Neural progenitor cell (in vitro differentiated cells): ENCODE data around the gene BUB1B. TPM values are rescaled to one million over a fixed set of nuclear protein-coding genes. Genes with fewer than 3 reads are reported as not detected.

Experiments used
- DNase-seq: peaks from one replicate; pipeline ENCODE4 v3.0.0-alpha.2; 2016; ENCODE audit warnings: low spot score
- H2AFZ ChIP-seq: fragments of 200-600 bp; sonication (generic); replicated peaks from 2 replicates; pipeline ENCODE4 v1.6.1; 2016; ENCODE audit warnings: antibody characterized with exemption
- H3F3A ChIP-seq: fragments of 200-600 bp; sonication (generic); 2 replicates; pipeline ENCODE4 v1.6.1; 2016; ENCODE audit warnings: antibody characterized with exemption, low read depth
- H3K27ac ChIP-seq: fragments of 200-600 bp; sonication (generic); 2 replicates; pipeline ENCODE4 v1.5.1; 2016; ENCODE audit warnings: mild to moderate bottlenecking
- H3K27me3 ChIP-seq: fragments of 200-600 bp; sonication (generic); 2 replicates; pipeline ENCODE4 v1.6.1; 2016; ENCODE audit warnings: mild to moderate bottlenecking, moderate library complexity
- H3K36me3 ChIP-seq: fragments of 200-600 bp; sonication (generic); 2 replicates; pipeline ENCODE4 v1.5.1; 2016
- H3K4me1 ChIP-seq: fragments of 200-600 bp; sonication (generic); 2 replicates; pipeline ENCODE4 v1.6.1; 2016; ENCODE audit warnings: mixed run types
- H3K4me2 ChIP-seq: fragments of 200-600 bp; sonication (generic); 2 replicates; pipeline ENCODE4 v1.6.1; 2016
- H3K4me3 ChIP-seq: fragments of 200-600 bp; sonication (generic); 2 replicates; pipeline ENCODE4 v1.5.1; 2016
- H3K79me2 ChIP-seq: fragments of 200-600 bp; sonication (generic); 2 replicates; pipeline ENCODE4 v1.6.1; 2016; ENCODE audit warnings: low read depth
- H3K9ac ChIP-seq: fragments of 200-600 bp; sonication (generic); 2 replicates; pipeline ENCODE4 v1.6.1; 2016
- H3K9me3 ChIP-seq: fragments of 200-600 bp; sonication (generic); 2 replicates; pipeline ENCODE4 v1.5.1; 2016; ENCODE audit warnings: low read depth
- H4K20me1 ChIP-seq: fragments of 200-600 bp; sonication (generic); 2 replicates; pipeline ENCODE4 v1.6.1; 2016; ENCODE audit warnings: low read depth
- H3K27ac Mint-ChIP-seq: 3 replicates; pipeline ENCODE4 v1.8.0; 2021; ENCODE audit warnings: mixed read lengths
- H3K27me3 Mint-ChIP-seq: 2 replicates; pipeline ENCODE4 v1.8.0; 2022; ENCODE audit warnings: low read depth, mild to moderate bottlenecking, inconsistent platforms, moderate library complexity, mixed read lengths; ENCODE audit not compliant: insufficient read depth
- H3K36me3 Mint-ChIP-seq: 3 replicates; pipeline ENCODE4 v1.8.0; 2021; ENCODE audit warnings: mixed read lengths
- H3K4me1 Mint-ChIP-seq: 3 replicates; pipeline ENCODE4 v1.8.0; 2021; ENCODE audit warnings: mixed read lengths
- H3K4me3 Mint-ChIP-seq: 3 replicates; pipeline ENCODE4 v1.8.0; 2021; ENCODE audit warnings: mild to moderate bottlenecking, moderate library complexity, mixed read lengths
- H3K9me3 Mint-ChIP-seq: 3 replicates; pipeline ENCODE4 v1.8.0; 2020; ENCODE audit warnings: mixed read lengths
- CTCF ChIP-seq: fragments of 200-600 bp; sonication (generic); IDR thresholded peaks from 2 replicates; pipeline ENCODE4 v1.5.1; 2017; ENCODE audit warnings: antibody characterized with exemption, mild to moderate bottlenecking
- EZH2 ChIP-seq: fragments of 200-600 bp; sonication (generic); IDR thresholded peaks from 2 replicates; pipeline ENCODE4 v1.6.1; 2017; ENCODE audit warnings: antibody characterized with exemption, mild to moderate bottlenecking, moderate library complexity
- EZH2phosphoT487 ChIP-seq: fragments of 200-600 bp; sonication (generic); IDR thresholded peaks from 2 replicates; pipeline ENCODE4 v1.6.1; 2017; ENCODE audit warnings: antibody characterized with exemption
- total RNA-seq: library from RNA; depleted of rRNA; stranded (reverse); fragments of >200 nt; gene quantifications from 2 replicates; pipeline ENCODE4 v1.2.3, GENCODE V29; 2015; ENCODE audit warnings: low replicate concordance

Gene BUB1B
- total RNA-seq, 1 donor from 2014 or later: 167 TPM

GRCh38 chr15:40252438-40253166 is 91.7 kb downstream of the BUB1B start:
- H3K4me1 Mint-ChIP-seq: peaks cover 37% of the 10 kb centered on the region
- no peak overlapping the region for H3K9ac ChIP-seq
- peak overlapping the region; percentile 65 for H3K4me3 ChIP-seq
- peak overlapping the region; percentile 57 for H3K4me3 Mint-ChIP-seq
- TF ChIP-seq EZH2 (peak; percentile 98), EZH2phosphoT487 (peak; percentile 97), CTCF (peak; percentile 10)
- no peaks in the 10 kb centered on the region for H4K20me1 ChIP-seq
- H3F3A ChIP-seq: peaks cover 8% of the 10 kb centered on the region
- H3K9me3 Mint-ChIP-seq: peaks cover 4% of the 10 kb centered on the region
- no peaks in the 10 kb centered on the region for H3K79me2 ChIP-seq
- peaks cover 8% of the 10 kb centered on the region for H3K4me1 ChIP-seq
- no peak overlapping the region for H3K27ac ChIP-seq
- peak overlapping the region; percentile 99 for H3K4me2 ChIP-seq
- H3K36me3 Mint-ChIP-seq: peaks cover 4% of the 10 kb centered on the region
- no peak overlapping the region for H3K27ac Mint-ChIP-seq
- H3K36me3 ChIP-seq: no peaks in the 10 kb centered on the region
- DNase-seq: peak; percentile 53
- H3K27me3 ChIP-seq: peaks cover 58% of the 10 kb centered on the region
- H3K9me3 ChIP-seq: no peaks in the 10 kb centered on the region
- peak overlapping the region; percentile 98 for H2AFZ ChIP-seq
- peaks cover 41% of the 10 kb centered on the region for H3K27me3 Mint-ChIP-seq

- Mint-ChIP-seq H3K27ac (no peak overlapping the region), H3K9me3 (peaks cover 4% of the 10 kb centered on the region), H3K27me3 (peaks cover 45% of the 10 kb centered on the region), H3K4me1 (peaks cover 42% of the 10 kb centered on the region), H3K36me3 (peaks cover 4% of the 10 kb centered on the region), H3K4me3 (peak overlapping the region; percentile 57)
- peak overlapping the region; percentile 65 for H3K4me3 ChIP-seq
- no peaks in the 10 kb centered on the region for H3K79me2 ChIP-seq
- no peak overlapping the region for H3K27ac ChIP-seq
- peaks cover 9% of the 10 kb centered on the region for H3F3A ChIP-seq
- H3K27me3 ChIP-seq: peaks cover 58% of the 10 kb centered on the region
- H3K36me3 ChIP-seq: no peaks in the 10 kb centered on the region
- DNase-seq: no peak
- TF ChIP-seq EZH2: peak; percentile 58
- TF ChIP-seq CTCF: no peak
- no peaks in the 10 kb centered on the region for H3K9me3 ChIP-seq
- peak overlapping the region; percentile 99 for H3K4me2 ChIP-seq
- H3K9ac ChIP-seq: no peak overlapping the region
- H4K20me1 ChIP-seq: no peaks in the 10 kb centered on the region
- peak overlapping the region; percentile 98 for H2AFZ ChIP-seq
- H3K4me1 ChIP-seq: peaks cover 8% of the 10 kb centered on the region
Measured at GRCh38 chr15:40253167-40253790, 92.4 kb downstream of the BUB1B start.

- Histone ChIP-seq H3K4me1 (peaks cover 8% of the 10 kb centered on the region), H3K36me3 (no peaks in the 10 kb centered on the region), H3K27ac (no peak overlapping the region), H3K79me2 (no peaks in the 10 kb centered on the region), H3F3A (peaks cover 12% of the 10 kb centered on the region), H4K20me1 (no peaks in the 10 kb centered on the region), H3K4me2 (no peak overlapping the region), H3K9me3 (no peaks in the 10 kb centered on the region), H3K9ac (no peak overlapping the region), H2AFZ (no peak overlapping the region), H3K4me3 (no peak overlapping the region), H3K27me3 (peaks cover 55% of the 10 kb centered on the region)
- TF ChIP-seq EZH2: no peak
- TF ChIP-seq EZH2phosphoT487: no peak
- TF ChIP-seq CTCF: no peak
- Mint-ChIP-seq H3K4me1 (peaks cover 44% of the 10 kb centered on the region), H3K27ac (no peak overlapping the region), H3K4me3 (no peak overlapping the region), H3K27me3 (peaks cover 49% of the 10 kb centered on the region), H3K36me3 (peaks cover 4% of the 10 kb centered on the region), H3K9me3 (peaks cover 4% of the 10 kb centered on the region)
- no peak for DNase-seq
Measured at GRCh38 chr15:40254452-40254851, 93.6 kb downstream of the BUB1B start.
